ENCODE measurements around the gene SLC9C1. TPM values are rescaled to one million over a fixed set of nuclear protein-coding genes. Genes with fewer than 3 reads are reported as not detected.

Gene SLC9C1
- total RNA-seq, 4 donors from 2014 or later = not detected

DNA sequence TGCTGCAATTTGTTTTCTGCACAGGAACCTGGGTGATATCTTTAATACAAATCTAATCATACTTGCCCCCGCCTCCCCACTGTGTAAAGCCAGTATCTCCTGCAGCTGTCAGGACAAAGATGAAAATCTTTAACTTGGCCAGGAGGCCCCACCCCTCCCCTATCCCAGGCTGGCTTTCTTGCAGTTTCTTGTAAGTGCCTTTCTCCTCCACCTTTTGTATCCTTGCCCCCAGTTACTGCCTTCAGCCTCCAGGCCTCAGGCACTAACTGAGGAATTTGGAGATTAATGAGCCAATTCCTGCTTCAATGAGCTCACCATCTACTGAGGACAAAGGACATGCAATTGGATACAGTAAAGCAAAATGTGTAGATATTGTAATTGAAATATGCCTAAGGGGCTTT is 167.5 kb downstream of the SLC9C1 start:
- Histone ChIP-seq H3K27ac (no peak overlapping the region), H3K27me3 (no peaks in the 10 kb centered on the region), H3K9me3 (no peaks in the 10 kb centered on the region), H3K36me3 (peaks cover 0 to 19% (median 0%) of the 10 kb centered on the region in 3 donors), H3K4me3 (no peak overlapping the region), H3K4me1 (peaks cover 0 to 16% (median 0%) of the 10 kb centered on the region in 3 donors)
- 25 to 78% methylated on average over 1 of the region's 1 CpG for WGBS, 2 donors
- intact Hi-C loops (cut with DNase I) = no loop called here
- no peak for DNase-seq
- TF ChIP-seq, protein P1, sequence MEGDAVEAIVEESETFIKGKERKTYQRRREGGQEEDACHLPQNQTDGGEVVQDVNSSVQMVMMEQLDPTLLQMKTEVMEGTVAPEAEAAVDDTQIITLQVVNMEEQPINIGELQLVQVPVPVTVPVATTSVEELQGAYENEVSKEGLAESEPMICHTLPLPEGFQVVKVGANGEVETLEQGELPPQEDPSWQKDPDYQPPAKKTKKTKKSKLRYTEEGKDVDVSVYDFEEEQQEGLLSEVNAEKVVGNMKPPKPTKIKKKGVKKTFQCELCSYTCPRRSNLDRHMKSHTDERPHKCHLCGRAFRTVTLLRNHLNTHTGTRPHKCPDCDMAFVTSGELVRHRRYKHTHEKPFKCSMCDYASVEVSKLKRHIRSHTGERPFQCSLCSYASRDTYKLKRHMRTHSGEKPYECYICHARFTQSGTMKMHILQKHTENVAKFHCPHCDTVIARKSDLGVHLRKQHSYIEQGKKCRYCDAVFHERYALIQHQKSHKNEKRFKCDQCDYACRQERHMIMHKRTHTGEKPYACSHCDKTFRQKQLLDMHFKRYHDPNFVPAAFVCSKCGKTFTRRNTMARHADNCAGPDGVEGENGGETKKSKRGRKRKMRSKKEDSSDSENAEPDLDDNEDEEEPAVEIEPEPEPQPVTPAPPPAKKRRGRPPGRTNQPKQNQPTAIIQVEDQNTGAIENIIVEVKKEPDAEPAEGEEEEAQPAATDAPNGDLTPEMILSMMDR (IDR thresholded peaks at IDR 0.05) = no peak
- no peak for TF ChIP-seq POLR2A (IDR thresholded peaks at IDR 0.05)

- Histone ChIP-seq H3K36me3 (peaks cover 0 to 24% (median 0%) of the 10 kb centered on the region in 3 donors), H3K27me3 (no peaks in the 10 kb centered on the region), H3K27ac (no peak overlapping the region), H3K9me3 (no peaks in the 10 kb centered on the region), H3K4me3 (no peak overlapping the region), H3K4me1 (peaks cover 0 to 16% (median 0%) of the 10 kb centered on the region in 3 donors)
- 64 to 76% methylated on average over 5 of the region's 5 CpGs for WGBS, 2 donors
- DNase-seq = no peak
- TF ChIP-seq, protein P1 (IDR thresholded peaks at IDR 0.05) = no peak
- intact Hi-C loops (cut with DNase I) = no loop called here
These were observed 169.0 kb downstream of the SLC9C1 start for GRCh38 chr3:112124907-112125607.

- intact Hi-C loops (cut with DNase I) = no loop called here
- Histone ChIP-seq H3K27ac (no peak overlapping the region), H3K36me3 (peaks cover 0 to 34% (median 0%) of the 10 kb centered on the region in 3 donors), H3K4me3 (no peak overlapping the region), H3K27me3 (no peaks in the 10 kb centered on the region), H3K4me1 (peaks cover 0 to 11% (median 0%) of the 10 kb centered on the region in 3 donors), H3K9me3 (no peaks in the 10 kb centered on the region)
- no peak for TF ChIP-seq POLR2A (IDR thresholded peaks at IDR 0.05)
- TF ChIP-seq, protein P1 (IDR thresholded peaks at IDR 0.05) = no peak
- DNase-seq = no peak
- 95 to 96% methylated on average over 2 of the region's 2 CpGs for WGBS, 2 donors
These were observed 170.5 kb downstream of the SLC9C1 start for GRCh38 chr3:112123548-112123947.

- H3K36me3 ChIP-seq = peaks cover 0 to 34% (median 0%) of the 10 kb centered on the region in 3 donors
- TF ChIP-seq POLR2A (IDR thresholded peaks at IDR 0.05) = no peak
- TF ChIP-seq, protein P1 (IDR thresholded peaks at IDR 0.05) = no peak
- peaks cover 0 to 11% (median 0%) of the 10 kb centered on the region in 3 donors for H3K4me1 ChIP-seq
- H3K27me3 ChIP-seq = no peaks in the 10 kb centered on the region
- no peak overlapping the region for H3K27ac ChIP-seq
- no peaks in the 10 kb centered on the region for H3K9me3 ChIP-seq
- intact Hi-C loops (cut with DNase I) = no loop called here
- DNase-seq = no peak
- no peak overlapping the region for H3K4me3 ChIP-seq
These were observed 171.1 kb downstream of the SLC9C1 start for GRCh38 chr3:112122870-112123269.

DNA sequence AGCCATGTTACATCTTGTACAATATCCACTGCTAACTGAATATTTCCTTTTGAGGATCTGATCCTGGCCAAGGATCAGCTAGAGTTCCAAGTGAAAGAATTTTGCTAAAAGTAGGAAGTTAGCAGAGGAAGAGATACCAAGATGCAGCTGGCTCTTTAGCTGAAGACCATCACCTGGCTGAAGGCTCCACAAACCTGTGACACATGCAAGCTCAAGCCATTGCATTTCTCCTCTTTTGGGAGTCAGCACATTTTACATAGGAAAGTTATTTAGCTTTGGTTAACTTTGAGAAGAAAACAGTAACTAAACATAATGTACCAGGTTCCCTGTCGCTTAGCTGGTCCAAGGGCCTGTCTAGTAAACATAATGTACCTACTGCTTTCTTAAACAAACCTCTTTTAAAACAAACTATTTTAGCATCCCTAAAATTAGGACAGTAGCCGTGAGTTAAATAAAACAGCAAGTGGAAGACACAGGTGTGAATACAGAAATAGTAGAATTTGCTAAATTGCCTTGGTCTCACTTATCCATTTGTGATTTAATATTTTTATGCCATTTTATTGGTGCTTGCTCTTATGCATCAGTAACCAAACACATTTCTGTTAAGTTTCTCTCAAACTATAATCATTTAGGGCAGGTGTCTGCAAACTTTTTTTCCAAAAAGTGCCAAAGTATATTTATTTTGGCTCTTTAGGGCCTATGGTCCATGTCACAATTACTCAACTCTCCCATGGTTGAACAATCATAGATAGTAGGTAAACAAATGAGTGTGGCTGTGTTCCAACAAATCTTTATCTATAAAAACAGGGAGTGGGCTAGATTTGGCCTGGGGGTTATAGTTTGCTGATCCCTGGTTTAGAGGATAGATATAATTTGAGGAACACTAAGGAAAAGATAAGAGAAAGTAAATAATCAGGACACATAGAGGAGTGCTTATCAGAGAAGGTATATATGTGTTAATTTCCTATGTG is 172.2 kb downstream of the SLC9C1 start:
- H3K9me3 ChIP-seq = no peaks in the 10 kb centered on the region
- no peak for DNase-seq
- TF ChIP-seq POLR2A (IDR thresholded peaks at IDR 0.05) = no peak
- TF ChIP-seq, protein P1 (IDR thresholded peaks at IDR 0.05) = no peak
- H3K36me3 ChIP-seq = peaks cover 0 to 44% (median 0%) of the 10 kb centered on the region in 3 donors
- intact Hi-C loops (cut with DNase I) = no loop called here
- WGBS, 2 donors = 86 to 100% methylated on average over 2 of the region's 2 CpGs
- H3K4me1 ChIP-seq = peaks cover 0 to 6% (median 0%) of the 10 kb centered on the region in 3 donors
- no peak overlapping the region for H3K27ac ChIP-seq
- no peaks in the 10 kb centered on the region for H3K27me3 ChIP-seq
- no peak overlapping the region for H3K4me3 ChIP-seq

Measured in esophagus squamous epithelium (tissue), 5 donors.